Measurements from ENCODE around the gene MSI1.

- TF ChIP-seq CTCF (IDR thresholded peaks at IDR 0.05) (no peak), POLR2A (IDR thresholded peaks at IDR 0.05) (no peak)
These were observed 16.8 kb downstream of the MSI1 start for GRCh38 chr12:120352117-120352516.
